ENCODE data around the gene DCTN1.
"Not testable (repeated sequence)": the region's sequence is repeated elsewhere in the genome, so short reads cannot be mapped to it uniquely, and the experiment has no call there.

Gene DCTN1

DNA sequence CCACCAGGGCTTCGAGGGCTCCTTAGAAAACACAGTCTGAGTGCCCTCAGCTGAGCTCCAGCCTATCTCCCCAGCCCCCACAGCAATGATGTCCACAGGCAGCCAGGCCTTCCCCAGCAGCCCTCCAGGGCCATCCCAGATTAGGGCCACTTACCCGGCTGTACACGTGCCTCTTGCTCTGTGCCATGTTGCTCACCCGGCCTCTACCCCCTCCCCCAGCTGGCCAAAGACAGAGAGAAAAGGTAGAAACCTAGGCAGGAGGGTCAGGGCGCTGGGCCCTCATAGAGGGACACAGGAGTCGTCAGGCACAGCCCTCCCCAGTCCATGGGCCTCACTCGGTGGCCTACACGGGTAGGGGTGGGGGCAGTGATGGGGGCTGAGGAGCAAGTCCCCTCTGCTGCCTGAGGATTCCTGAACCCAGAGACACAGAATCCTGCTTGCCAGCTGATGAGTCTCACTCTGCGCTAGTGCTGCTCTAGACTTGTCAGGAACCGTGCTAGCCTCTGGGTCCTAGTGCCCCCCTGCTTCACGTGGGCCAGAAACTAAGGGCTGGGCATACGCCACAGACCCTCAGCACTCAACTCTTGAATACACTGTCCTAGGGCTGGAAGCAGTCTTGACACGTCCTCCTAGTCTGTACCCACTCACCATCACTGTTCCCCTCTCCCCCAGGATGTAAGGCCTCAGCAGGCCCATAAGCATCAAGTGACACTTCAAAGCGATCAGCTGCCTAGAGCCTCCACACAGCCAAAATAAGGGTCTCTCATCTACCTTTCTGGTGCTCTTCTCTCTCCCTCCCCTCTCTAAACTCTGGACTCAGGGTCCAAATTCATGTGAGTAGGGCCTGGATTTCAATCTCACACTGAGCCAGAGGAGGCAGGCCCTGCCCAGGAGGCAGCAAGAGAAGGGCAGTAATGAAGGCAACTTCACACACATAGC, at the start of gene DCTN1:
Gene DCTN1 (minus strand): TSS at position 461 of the 939 bp plus-strand sequence. CDS start 274 bp downstream, at position 187.
- DNase-seq, result peak; percentile 21

DNA sequence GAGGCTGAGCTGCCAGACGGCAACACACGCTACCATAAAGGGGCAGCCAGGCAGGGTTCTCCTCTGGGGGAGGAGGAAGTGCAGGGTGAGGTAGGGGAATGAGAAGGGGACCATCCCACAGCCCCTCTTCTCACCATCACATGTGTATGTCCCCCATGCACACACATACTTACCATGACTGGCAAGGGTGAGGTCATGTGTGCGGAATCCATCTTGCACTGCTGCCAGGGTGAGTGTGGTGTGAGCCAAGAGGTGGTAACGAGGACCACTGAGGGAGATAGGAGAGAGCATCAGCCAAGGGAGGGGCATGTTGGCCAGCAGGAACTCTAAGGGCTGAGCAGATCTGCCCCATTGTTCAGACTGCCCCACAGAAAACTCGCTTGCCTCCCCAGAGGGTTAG, 48.6 kb upstream of the DCTN1 start:
- DNase-seq, result no peak

DNA sequence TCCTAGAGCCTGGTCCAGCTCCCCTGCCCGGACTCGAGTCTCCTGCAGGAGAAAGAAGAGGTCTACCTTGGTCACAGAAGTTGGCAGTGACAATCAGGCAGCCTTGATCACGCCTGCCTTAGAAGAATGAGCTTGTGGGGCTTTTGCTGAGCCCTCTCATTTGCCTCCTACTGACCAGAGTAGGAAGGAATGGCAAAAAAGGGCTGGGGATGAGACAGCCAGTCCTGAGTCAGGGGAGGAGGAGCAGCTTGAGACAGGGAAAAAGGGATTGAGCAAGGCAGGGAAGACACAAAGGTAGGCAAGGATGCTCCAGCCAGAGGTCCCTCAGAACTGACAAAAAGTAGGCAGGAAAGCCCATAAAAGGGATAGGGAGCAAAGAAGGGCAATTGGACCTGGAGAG, 47.4 kb upstream of the DCTN1 start:
- DNase-seq, result no peak

DNA sequence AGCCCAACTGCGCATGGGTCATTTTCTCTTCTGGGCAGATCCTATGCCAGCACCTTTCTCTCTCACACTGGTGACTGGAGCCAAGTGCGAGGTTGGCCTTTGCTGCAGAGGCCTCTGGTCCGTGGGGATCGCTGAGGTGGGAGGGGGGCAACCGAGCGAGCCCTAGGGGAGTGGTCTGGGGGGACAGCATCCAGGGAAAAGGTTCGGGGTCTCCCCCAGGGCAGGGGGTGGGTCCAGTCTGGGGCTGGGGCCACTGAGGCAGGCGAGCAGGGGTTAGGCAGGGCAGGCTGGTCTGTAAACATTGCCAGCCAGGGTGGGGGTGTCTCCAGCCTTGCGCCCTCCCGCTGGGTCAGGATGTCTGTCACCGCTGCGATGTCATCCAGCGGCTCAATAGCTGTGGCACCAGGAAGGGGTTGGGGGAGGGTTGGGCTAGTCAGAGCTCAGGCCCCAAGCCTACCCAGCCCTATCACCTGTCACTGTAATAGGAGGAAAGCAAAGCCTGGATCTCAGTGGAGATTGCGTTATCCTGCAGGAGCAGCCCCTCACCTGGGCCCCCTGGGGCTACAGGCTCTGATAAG, 46.2 kb upstream of the DCTN1 start:
- DNase-seq, result no peak

DNA sequence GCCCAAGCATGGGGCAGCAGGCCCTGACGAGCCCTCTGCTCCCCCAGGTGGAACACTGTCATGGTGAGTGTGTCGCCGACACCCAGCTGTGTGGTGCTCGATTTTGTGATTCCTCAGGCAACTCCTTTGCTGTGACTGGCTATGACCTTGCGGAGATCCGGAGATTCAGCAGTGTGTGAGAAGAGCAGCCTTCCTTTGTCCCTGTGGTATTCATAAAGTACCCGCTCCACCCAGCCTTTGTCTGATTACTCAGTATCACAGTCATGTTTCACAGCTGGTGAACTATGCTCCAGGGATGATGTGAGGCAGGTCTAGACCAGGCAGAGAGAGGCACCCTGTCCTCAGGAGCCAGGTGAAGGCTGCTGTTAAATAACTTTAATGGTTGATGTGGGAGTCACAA, 45.4 kb upstream of the DCTN1 start:
- no peak for DNase-seq

DNA sequence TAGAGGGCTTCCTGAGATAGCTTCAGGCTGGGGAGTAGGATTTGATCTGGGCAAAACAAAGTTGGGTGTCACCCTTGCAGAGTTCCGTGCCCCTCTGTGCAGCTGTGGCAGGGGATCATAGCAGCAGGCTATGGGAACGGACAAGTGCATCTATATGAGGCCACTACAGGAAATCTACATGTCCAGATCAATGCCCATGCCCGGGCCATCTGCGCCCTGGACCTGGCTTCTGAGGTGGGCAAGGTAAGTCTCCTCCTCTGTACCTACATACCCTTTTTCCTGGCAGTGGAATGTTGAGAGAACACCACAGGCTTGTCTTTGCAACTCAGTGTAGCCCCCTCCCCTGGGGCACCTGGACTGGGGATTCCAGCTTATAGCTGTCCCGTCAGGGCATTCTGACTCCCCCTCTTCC, 44.9 kb upstream of the DCTN1 start:
- DNase-seq, result no peak

DNA sequence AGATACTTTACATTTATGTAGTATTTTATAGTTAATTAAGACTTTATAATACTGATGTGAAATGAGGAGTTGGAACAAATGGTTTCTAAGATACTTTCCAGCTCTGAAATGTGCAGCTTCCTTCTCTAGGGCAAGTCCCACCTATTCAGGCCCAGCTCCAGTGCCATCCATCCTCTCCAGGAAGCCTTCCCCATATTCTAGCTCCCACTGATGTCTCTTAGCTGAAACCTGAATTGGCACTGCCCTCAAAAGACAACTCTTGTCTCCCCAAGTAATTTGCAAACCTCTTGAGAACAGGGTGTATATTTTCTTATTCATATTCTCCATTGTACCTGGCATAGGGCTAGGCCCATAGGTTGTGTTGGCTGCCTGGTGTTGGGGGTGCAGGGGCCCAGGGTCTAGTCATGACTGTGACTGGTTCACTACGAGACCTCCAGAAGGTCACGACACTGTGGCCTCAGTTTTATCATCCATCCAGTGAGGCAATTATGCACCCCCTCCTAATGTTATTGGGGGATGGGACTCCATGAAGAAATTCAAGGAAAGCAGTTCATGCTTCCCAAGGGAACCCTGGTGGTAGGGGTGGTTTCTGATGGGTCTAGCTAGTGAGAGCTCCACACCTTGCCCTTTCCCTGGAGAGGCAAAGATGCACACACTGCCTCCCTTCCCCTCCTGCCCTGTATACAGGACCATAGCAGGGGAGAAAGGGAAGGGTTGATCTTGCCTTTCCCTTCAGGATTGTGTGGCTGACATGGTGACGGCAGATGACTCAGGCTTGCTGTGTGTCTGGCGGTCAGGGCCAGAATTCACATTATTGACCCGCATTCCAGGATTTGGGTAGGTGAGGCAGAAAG, 44.3 kb upstream of the DCTN1 start:
- DNase-seq, result no peak

DNA sequence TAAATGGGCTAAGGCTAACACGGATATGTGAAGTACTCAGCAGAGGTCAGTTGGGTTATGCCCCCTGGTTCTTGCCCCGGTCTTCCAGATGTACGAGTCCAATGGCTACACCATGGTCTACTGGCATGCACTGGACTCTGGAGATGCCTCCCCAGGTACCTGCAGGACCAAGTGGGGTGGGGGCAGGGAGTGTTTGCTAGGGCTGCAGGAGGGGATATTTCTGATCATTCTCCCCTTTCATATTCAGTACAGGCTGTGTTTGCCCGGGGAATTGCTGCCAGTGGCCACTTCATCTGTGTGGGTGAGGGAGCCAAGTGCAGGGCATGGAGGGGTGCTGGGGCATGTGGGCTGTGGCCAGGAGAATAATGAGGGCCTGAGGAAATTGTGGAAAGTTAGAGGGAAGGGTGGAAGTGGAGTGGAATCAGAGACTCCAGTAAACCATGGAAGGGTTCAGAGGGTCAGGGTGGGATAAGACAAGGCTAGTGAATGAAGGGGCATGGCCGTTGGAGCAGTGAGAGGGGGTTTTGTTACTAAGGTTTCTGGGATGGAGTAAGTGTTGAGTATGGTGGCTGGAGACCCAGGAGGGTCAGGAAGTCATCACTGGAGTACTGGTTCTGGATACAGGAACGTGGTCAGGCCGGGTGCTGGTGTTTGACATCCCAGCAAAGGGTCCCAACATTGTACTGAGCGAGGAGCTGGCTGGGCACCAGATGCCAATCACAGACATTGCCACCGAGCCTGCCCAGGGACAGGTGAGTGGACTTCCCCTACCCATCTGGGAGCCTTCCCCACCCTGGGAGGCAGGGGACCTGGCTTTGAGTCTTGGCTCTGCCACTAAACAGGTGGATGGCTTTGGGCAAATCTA, 43.4 kb upstream of the DCTN1 start:
- no peak for DNase-seq

DNA sequence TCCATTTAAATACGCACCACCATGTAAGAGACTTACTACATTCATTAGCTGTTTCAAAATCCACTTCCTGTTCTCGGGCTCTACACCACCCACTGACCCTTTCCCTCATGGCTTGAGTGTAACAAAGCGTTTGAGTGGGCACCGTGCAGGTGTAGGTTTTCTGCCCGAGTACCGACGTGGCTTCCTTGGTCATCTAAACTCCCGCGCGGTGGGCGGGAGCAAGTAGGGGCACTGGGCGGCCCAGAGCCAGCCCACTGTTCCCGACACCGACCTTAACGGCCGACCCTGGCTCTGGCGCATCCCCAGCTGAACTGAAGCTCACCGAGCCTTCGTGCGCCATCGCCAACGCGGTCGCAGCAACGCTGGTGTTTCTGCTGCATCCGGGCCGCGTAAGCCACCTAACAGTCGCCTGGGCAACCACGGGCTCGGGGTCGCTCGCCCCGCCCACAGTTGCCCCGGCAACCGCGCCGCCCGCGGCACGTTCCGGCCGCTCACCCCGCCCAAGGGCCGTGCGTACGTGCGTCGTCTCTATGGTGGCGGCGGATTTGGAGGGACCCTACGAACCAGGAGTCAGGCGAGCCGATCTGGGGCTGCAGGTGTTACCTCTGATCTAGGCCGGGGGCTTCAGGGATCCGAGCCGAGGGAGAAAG, 41.2 kb upstream of the DCTN1 start, which contains the start of the genes C2orf81 and WDR54:
Gene C2orf81 (minus strand): TSS at position 399 of the 650 bp plus-strand sequence. CDS start 59 bp downstream, at position 340.
Gene WDR54 (plus strand): TSS at position 510 of the 650 bp plus-strand sequence. CDS start 424 bp downstream, outside the sequence.
- peak; percentile 93 for DNase-seq

DNA sequence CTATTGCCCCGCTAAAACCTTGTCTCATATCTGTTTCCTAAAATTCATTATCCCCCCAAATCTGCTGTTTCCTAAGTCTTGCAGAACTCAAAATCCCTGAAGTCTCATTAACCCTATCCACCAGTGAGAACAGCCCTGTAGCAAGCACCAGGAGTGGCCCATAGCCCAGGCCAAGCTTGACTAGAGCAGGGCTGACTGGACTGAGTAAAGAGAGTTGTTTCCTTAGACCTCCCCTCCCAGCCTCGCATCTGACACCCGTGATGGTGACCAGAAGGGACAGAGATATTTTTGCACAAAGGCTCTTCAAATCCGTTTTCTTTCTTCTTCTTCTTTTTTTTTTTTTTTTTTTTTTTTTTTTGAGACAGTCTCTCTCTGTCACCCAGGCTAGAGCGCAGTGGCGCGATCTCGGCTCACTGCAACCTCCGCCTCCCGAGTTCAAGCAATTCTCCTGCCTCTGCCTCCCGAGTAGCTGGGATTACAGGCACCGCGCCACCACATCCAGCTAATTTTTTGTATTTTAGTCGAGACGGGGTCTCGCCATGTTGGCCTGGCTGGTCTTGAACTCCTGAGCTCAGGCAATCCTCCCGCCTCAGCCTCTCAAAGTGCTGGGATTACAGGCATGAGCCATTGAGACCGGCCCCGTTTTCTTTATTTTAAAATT, 40.5 kb upstream of the DCTN1 start:
- not testable (repeated sequence) for DNase-seq

DNA sequence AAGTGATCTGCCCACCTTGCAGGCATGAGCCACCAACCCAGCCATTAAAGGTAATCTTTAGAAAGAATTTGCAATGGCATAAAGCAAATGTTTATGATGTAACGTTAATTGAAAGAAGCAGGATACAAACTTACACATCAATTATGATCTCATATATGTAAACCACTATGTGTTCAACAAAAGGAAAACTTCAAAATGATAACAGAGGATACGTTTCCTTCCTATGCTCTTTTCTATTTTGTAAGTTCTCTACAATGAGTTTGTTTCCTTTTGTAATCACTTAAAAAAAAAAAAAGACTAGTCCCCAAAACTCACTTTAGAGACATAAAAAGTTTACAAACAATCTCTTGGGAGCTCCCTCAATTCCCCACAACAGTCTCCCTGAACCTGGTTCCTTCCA, 39.9 kb upstream of the DCTN1 start:
- DNase-seq, result no peak

DNA sequence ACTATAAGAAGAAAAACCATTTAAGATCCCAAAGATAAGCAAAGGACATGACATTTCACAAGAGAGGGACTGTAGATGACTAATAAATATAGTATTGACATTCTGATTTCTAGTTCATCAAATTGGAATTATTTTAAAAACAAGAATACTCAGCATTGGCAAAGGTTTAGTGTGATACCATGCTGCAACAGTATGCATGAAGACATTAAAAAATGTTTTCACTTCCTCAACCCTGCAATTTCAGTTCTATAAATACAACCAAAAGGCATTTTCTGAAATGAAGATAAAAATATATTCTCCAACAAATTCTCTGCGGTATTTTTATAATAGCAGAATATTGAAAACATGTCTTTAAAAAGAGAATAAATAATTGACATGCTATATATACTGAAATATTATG, 39.2 kb upstream of the DCTN1 start:
- DNase-seq, result no peak

DNA sequence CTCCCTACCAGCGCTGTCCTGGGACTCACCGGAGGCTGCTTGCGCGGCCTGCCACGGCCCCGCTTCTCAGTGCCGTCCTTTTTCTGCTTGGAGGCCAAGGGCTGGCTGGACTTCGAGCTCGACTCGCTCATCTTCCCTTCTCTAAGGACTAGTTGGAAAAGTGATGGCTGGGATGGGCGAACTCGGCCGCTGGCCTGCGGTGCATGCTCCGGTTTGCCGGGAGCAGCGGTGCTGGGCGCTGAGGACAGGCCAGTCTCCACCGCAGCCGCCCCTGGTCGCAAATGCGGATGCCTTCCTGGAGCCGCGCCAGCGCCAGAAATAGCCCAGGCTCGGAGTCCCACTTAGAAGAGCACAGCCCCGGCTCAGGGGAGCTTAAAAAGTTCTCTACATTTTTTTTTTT, 38.2 kb upstream of the DCTN1 start:
- no peak for DNase-seq

DNA sequence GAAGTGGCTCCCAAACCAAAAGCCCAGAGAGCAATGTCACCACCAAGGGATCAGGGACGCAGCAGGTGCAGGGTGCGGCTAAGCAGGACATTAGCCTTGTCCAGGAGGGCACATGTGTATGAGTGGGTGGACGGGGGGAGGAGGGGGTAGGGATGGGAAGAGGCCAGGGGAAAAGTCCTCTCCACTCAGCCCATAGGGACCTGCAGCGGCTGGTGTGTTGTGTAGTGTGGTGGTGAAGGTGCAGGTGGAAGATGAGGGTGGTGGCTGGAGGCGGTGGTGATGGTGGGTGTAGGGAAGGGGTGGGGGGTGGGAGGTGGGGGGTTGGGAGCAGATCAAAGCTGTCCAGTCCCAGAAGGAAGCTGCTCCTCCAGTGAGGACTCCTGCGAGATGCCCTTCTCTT, 37.7 kb upstream of the DCTN1 start:
- DNase-seq, result no peak

DNA sequence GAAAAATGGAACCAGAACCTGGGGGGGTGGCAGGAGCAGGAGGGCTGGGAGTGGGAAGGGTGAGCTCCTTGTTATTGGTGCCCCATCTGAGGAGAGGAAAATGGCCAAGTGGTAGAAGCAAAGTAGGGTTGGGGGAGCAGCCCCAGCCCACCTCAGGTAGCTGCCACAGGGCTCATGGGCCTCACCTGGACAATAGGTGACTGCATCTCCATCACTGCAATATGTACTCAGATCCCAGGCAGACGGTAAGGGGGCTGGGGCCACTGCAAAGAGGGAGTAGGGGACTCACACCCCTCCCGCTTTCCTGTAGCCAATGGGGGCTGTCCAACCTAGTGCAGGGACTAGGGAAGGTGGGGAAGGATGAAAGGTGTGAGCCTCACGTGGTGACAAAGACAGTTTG, 37.1 kb upstream of the DCTN1 start:
- no peak for DNase-seq

DNA sequence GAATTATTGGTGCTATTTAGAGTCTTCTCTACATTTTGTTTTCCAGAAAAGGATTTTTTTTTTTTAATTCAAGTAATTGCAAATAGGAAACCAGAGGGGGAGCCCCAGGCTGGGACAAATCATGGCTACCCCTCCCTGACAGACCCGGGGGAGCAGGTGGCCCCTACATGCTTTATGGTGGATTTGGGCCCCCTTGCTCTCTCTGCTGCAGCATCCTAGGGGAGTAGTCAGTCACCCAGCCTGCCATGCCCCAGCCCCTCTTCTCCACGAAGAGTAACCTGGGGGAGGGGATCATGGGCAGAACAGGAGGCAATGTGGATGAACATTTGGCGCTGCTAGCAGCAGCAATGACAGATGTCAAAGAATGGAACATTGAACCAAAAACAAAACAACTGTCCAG, 36.7 kb upstream of the DCTN1 start:
- DNase-seq, result no peak

DNA sequence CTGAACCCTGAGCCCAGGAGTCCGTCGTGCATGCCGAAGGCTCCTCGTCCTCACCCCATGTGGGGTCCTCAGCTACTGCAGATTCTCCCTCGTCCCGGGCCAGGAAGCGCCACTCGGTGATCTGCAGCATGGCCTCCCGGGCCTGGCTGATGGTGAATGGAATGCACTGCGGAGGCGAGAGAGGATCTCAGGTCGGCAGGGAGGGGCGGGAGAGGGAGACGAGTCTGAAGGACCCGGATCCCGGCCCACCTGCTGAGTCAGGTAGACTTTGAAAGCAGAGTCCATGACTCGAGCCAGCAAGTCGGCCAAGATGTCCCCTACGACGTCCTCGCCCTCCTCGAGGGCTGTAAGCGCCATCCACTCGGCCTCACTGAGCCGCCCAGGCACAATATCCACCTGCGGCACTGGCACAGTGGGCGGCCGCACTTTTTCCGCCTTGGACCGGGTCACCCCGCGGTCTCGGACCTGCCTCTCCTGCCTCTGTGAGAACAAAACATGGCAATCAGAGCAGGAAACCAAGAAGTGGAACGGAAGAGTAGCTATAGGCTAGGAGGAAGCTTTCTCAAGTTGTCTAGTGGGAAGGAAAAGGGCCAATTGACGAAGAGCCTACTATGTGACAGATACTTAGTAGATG, 35.8 kb upstream of the DCTN1 start:
- DNase-seq, result peak; percentile 49

DNA sequence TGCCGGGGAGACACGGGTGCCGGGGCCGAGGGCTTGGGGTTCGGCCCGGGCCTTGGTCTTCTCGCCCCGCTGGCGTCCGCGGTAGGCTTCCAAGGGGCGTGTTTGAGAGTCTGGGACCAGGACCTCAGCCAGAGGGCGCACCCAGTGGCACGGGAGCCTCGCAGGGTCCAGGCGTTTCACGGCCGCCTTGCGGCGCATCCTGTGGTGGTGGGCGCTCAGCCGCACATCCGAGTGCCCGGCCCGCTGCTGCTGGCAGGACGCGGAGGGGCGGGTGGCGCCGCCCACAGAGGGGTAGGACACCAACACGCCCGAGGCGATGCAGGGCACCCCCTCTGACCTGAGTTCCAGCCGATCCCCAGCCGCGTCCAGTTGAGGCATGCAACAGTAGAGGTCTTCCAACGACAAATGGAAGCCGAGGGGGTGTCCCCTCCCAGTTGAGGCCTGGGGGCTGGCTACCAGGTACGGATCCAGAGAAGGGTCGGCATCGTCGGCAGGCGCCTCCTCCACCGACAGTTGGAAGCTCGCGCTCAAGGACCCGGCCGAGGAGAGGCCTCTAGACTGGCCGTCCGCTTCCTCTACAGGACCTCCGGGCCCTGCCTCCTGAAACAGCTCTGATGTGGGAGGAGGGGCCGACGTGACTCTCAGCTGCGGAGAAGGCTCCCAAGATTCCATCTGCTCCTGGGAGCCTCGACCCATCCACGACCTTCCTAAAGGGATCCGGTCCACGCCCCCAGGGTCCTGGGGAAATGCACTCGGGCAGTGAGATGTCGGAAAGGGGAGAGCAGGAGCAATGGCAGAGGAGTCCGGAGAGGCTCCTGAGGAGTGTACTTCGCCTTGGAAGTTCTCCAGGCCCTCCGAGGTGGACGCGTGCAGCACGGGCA, 35.0 kb upstream of the DCTN1 start:
- peak; percentile 40 for DNase-seq

DNA sequence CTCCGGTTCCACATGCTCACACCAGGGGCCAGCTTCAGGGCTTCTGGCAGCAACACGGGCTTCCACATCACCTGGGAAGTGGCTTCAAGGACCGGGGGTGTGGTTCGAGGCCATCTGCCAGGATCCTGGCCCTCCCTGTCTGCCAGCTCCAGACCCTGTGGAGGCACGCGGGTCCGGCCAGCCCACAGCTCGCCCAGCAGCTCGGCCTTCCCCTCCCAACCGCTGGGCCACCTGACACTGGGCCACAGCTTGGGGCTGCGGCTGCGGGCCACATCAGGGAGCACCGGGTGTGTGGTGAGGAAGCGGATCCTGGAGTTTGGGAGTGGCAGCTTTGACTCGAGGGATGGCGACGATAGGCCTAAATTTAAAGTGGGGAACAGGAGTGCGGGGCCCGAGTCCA, 34.3 kb upstream of the DCTN1 start:
- no peak for DNase-seq
